ENCODE data around the gene CEP152.

Gene CEP152

DNA sequence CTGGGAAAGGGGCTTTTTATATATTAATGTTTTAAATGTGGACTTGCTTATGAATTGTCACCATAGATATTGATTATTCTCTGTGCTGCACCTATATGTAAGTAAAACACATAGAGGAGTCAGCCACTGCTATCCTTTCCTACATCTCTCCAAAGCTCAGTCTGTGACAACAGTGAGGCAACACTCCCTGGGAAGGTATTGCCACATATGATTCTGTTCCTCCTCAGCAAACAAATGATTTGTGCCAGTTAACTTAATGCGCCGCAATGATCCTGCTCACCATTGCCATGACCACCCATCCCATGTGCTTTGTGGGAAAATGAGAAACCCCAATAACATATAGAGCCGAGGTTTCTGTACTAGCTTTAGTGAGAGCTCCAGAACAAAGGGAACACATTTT, 90.2 kb downstream of the CEP152 start:
- H3K9me3 ChIP-seq (ENCODE audit: low read length), result no peaks in the 10 kb centered on the region
- no peaks in the 10 kb centered on the region for H3K36me3 ChIP-seq (ENCODE audit: insufficient read depth, low read length)
- H3K4me1 ChIP-seq (ENCODE audit: insufficient read depth, low read length), result no peaks in the 10 kb centered on the region
- no peak overlapping the region for H3K4me3 ChIP-seq (ENCODE audit: low read depth in 1 of 2, low read length in 2 of 2)
- no peak overlapping the region for H3K9ac ChIP-seq (ENCODE audit: low read length)
- no peak overlapping the region for H3K27ac ChIP-seq (ENCODE audit: low read depth, low read length)
- H3K27me3 ChIP-seq (ENCODE audit: control insufficient read depth in 1 of 2, insufficient read depth in 2 of 2, low read length in 2 of 2), result no peaks in the 10 kb centered on the region

DNA sequence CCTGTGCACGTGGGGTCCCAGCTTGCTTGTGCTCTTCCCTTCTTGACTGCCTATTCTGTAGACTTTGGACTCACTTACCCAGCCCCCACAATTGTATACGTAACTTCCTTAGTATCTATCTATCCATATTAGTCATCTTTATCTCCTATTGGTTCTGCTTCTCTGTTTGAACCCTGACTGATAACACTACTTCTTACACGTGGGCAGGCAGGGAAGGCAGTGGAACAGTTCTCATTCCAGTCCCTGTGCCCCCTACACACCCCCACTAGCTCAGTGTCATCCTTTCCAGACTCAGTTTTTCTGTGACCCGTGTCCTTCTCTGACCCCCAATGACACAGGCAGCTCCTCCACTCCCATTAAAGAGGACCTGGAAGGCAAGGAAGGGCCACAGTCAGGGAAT, 91.2 kb downstream of the CEP152 start:
- H3K36me3 ChIP-seq (ENCODE audit: insufficient read depth, low read length), result no peaks in the 10 kb centered on the region
- H3K4me3 ChIP-seq (ENCODE audit: low read depth in 1 of 2, low read length in 2 of 2), result no peak overlapping the region
- no peak overlapping the region for H3K9ac ChIP-seq (ENCODE audit: low read length)
- no peak overlapping the region for H3K27ac ChIP-seq (ENCODE audit: low read depth, low read length)
- H3K4me1 ChIP-seq (ENCODE audit: insufficient read depth, low read length), result no peaks in the 10 kb centered on the region
- no peaks in the 10 kb centered on the region for H3K27me3 ChIP-seq (ENCODE audit: control insufficient read depth in 1 of 2, insufficient read depth in 2 of 2, low read length in 2 of 2)
- H3K9me3 ChIP-seq (ENCODE audit: low read length), result no peaks in the 10 kb centered on the region

DNA sequence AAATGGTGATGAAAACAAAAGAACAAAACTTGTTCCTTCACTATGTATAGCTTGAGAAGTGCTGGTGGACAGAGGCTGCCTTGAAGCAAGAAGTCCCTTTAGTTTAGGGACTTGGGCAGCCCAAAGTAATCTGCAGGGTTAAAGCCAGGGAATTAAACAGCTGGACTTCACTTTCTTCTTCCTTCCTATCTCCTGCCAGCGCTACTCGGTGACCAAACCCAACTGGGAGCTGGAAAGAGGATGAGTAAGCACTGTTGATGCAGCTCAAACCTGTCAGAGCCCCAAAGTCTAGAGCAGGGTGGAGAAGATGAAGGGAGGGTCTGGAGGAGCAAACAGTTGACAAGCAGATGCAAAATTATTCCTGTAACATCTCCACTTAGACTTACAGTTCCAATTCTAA, 92.2 kb downstream of the CEP152 start:
- H3K36me3 ChIP-seq (ENCODE audit: insufficient read depth, low read length), result no peaks in the 10 kb centered on the region
- no peaks in the 10 kb centered on the region for H3K4me1 ChIP-seq (ENCODE audit: insufficient read depth, low read length)
- H3K27me3 ChIP-seq (ENCODE audit: control insufficient read depth in 1 of 2, insufficient read depth in 2 of 2, low read length in 2 of 2), result no peaks in the 10 kb centered on the region
- H3K4me3 ChIP-seq (ENCODE audit: low read depth in 1 of 2, low read length in 2 of 2), result no peak overlapping the region
- H3K27ac ChIP-seq (ENCODE audit: low read depth, low read length), result no peak overlapping the region
- no peak overlapping the region for H3K9ac ChIP-seq (ENCODE audit: low read length)
- H3K9me3 ChIP-seq (ENCODE audit: low read length), result no peaks in the 10 kb centered on the region

DNA sequence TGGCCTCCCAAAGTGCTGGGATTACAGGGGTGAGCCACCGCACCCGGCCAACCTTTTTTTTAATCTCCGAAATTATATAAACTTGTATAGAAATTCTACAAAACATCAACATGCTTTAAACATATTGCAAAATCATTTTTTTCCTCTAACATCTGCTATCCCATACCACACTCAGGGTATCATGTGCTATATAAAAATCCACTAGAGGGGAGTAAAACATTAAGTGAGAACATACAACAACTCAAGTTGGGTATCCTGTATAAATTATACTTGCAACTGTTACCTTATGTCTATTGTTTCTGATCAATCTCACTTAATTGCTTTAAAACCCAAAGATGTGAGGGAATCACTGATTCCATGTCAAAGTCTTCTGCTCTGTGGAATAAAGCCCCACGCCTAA, 93.4 kb downstream of the CEP152 start:
- no peak overlapping the region for H3K4me3 ChIP-seq (ENCODE audit: low read depth in 1 of 2, low read length in 2 of 2)
- no peaks in the 10 kb centered on the region for H3K4me1 ChIP-seq (ENCODE audit: insufficient read depth, low read length)
- no peaks in the 10 kb centered on the region for H3K27me3 ChIP-seq (ENCODE audit: control insufficient read depth in 1 of 2, insufficient read depth in 2 of 2, low read length in 2 of 2)
- H3K9me3 ChIP-seq (ENCODE audit: low read length), result no peaks in the 10 kb centered on the region
- H3K36me3 ChIP-seq (ENCODE audit: insufficient read depth, low read length), result no peaks in the 10 kb centered on the region
- no peak overlapping the region for H3K27ac ChIP-seq (ENCODE audit: low read depth, low read length)
- no peak overlapping the region for H3K9ac ChIP-seq (ENCODE audit: low read length)

DNA sequence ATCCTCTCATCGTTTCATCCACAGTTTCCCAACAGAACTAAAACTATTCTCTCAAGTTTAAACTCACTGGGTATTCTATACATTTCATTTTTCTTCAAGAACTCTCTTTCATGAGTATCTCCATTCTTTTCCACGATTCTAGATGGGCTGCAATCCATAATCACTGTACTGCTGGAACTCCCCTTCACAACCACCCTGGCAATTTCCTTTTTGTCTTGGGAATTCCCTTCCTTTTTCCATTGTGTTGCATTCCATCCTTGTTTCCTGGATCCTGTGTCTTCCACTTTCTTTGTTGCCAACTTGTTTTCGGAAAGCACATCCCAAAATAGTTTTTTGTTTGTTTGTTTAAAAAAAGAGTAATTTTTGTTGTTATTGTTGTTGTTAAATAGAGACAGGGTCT, 98.3 kb downstream of the CEP152 start:
- Histone ChIP-seq H3K27ac (ENCODE audit: low read depth, low read length) (no peak overlapping the region), H3K9ac (ENCODE audit: low read length) (no peak overlapping the region), H3K4me3 (ENCODE audit: low read depth in 1 of 2, low read length in 2 of 2) (no peak overlapping the region), H3K4me1 (ENCODE audit: insufficient read depth, low read length) (no peaks in the 10 kb centered on the region), H3K36me3 (ENCODE audit: insufficient read depth, low read length) (no peaks in the 10 kb centered on the region), H3K9me3 (ENCODE audit: low read length) (no peaks in the 10 kb centered on the region), H3K27me3 (ENCODE audit: control insufficient read depth in 1 of 2, insufficient read depth in 2 of 2, low read length in 2 of 2) (no peaks in the 10 kb centered on the region)

DNA sequence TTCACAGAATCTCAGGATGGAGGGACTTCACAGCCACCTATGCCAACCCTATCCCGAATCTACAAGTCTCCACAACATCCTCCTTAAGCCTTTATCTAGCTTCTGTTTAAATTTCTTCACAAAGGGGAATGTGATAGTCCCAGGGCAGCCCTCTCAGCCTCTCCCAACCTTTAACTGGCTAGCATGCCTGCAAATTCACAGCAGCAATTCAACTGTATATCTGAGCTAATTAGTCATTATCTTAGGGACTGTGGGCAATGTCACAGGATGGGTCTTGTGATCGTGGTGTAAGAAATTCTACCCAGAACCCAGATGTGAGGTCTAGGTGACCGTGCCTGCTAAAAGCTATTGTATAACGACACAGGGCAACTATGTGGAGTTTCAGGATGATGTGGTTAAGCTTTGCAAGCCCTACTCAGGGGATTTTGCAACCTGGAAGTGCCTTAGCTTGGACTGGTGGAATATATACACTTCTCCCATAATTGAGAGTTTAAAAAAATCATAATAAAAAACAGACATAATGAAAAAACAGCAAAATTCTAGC, 99.8 kb downstream of the CEP152 start:
- Histone ChIP-seq H3K9me3 (ENCODE audit: low read length) (no peaks in the 10 kb centered on the region), H3K4me3 (ENCODE audit: low read depth in 1 of 2, low read length in 2 of 2) (no peak overlapping the region), H3K4me1 (ENCODE audit: insufficient read depth, low read length) (no peaks in the 10 kb centered on the region), H3K27me3 (ENCODE audit: control insufficient read depth in 1 of 2, insufficient read depth in 2 of 2, low read length in 2 of 2) (no peaks in the 10 kb centered on the region), H3K9ac (ENCODE audit: low read length) (no peak overlapping the region), H3K36me3 (ENCODE audit: insufficient read depth, low read length) (no peaks in the 10 kb centered on the region), H3K27ac (ENCODE audit: low read depth, low read length) (no peak overlapping the region)

DNA sequence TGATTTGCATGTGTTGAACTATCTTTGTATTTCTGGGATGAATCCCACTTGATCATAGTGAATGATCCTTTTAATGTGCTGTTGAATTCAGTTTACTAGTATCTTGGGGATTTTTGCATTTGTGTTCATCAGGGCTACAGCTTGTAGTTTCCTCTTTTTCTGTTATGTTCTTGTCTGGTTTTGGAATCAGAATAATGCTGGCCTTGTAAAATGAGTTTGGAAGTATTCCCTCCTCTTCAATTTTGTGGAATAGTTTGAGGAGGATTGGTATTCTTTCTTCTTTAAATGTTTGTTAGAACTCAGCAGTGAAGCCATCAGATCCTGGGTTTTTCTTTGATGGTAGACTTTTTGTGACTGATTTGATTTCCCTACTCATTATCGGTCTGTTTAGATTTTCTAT, 102.2 kb downstream of the CEP152 start:
- Histone ChIP-seq H3K27me3 (ENCODE audit: control insufficient read depth in 1 of 2, insufficient read depth in 2 of 2, low read length in 2 of 2) (no peaks in the 10 kb centered on the region), H3K9ac (ENCODE audit: low read length) (no peak overlapping the region), H3K36me3 (ENCODE audit: insufficient read depth, low read length) (no peaks in the 10 kb centered on the region), H3K27ac (ENCODE audit: low read depth, low read length) (no peak overlapping the region), H3K4me1 (ENCODE audit: insufficient read depth, low read length) (no peaks in the 10 kb centered on the region), H3K9me3 (ENCODE audit: low read length) (no peaks in the 10 kb centered on the region), H3K4me3 (ENCODE audit: low read depth in 1 of 2, low read length in 2 of 2) (no peak overlapping the region)

DNA sequence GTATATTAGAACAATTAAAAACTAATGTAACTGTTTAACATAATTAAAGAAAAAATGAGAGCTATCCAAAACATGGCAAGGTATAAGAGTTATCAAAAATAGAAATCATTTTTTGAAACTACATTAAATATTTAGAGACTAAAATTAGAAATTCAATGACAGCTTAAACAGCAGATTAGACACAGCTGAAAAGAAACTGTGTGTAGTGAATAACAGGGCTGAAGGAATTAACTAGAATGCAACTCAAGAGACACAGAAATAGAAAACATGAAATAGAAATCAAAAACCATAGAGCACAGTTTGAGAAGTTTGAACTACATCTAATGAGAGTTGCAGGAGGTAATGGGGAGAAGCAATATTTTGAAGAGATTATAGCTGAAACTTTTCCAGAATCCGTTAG, 105.5 kb downstream of the CEP152 start:
- H3K27ac ChIP-seq (ENCODE audit: low read depth, low read length), result no peak overlapping the region
- no peaks in the 10 kb centered on the region for H3K4me1 ChIP-seq (ENCODE audit: insufficient read depth, low read length)
- H3K4me3 ChIP-seq (ENCODE audit: low read depth in 1 of 2, low read length in 2 of 2), result no peak overlapping the region
- no peak overlapping the region for H3K9ac ChIP-seq (ENCODE audit: low read length)
- H3K9me3 ChIP-seq (ENCODE audit: low read length), result no peaks in the 10 kb centered on the region
- no peaks in the 10 kb centered on the region for H3K27me3 ChIP-seq (ENCODE audit: control insufficient read depth in 1 of 2, insufficient read depth in 2 of 2, low read length in 2 of 2)
- H3K36me3 ChIP-seq (ENCODE audit: insufficient read depth, low read length), result no peaks in the 10 kb centered on the region

DNA sequence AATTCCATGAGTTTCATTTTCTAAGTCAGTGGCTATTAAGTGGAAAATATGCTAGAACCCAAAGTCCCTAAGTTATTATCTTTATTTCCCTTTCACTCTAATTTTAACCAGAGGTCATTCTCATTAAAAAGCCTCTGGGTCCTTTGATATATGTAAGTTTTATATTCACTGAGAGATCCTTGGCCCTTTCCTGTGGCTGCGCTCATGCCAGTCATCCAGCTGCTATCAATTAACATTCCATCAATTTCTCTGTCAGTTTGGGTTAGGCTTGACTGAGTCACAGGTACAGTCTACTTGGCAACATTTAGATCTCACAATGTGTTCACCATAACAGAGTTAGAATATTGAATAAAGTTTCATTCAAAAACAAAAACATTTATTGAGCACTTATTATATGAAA, 107.3 kb downstream of the CEP152 start:
- no peak overlapping the region for H3K9ac ChIP-seq (ENCODE audit: low read length)
- H3K27ac ChIP-seq (ENCODE audit: low read depth, low read length), result no peak overlapping the region
- H3K27me3 ChIP-seq (ENCODE audit: control insufficient read depth in 1 of 2, insufficient read depth in 2 of 2, low read length in 2 of 2), result no peaks in the 10 kb centered on the region
- no peaks in the 10 kb centered on the region for H3K4me1 ChIP-seq (ENCODE audit: insufficient read depth, low read length)
- no peaks in the 10 kb centered on the region for H3K9me3 ChIP-seq (ENCODE audit: low read length)
- no peaks in the 10 kb centered on the region for H3K36me3 ChIP-seq (ENCODE audit: insufficient read depth, low read length)
- no peak overlapping the region for H3K4me3 ChIP-seq (ENCODE audit: low read depth in 1 of 2, low read length in 2 of 2)

DNA sequence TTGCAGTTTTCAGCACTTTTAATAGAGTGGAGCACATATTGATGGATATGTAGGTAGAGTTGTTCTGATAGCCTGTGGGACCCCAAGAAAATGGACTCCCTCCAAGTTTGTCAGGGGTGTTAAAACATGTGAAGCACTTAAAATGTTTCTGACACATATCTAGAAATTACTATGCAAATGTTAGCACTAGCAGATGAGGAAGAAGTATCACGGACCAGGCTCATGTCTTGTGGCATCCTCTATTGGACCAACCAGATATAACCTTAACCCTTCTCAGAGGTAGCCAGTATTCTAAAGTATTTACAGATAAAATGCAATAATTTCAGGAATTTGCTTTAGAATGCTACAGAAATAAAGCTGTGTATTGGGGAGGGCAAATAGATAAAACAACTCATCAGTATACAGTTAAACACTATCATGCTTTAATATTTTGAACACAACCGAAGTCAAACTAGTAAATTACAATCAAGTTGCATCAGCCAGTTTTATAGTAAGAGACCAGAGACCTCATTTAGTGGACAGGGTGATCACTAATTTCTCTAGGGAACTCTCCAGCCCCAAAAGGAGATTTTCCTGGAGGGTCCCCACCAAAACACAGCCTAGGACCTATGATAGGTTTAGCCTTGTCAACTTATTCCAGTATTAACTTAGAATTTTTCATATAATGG, 108.2 kb downstream of the CEP152 start:
- H3K27me3 ChIP-seq (ENCODE audit: control insufficient read depth in 1 of 2, insufficient read depth in 2 of 2, low read length in 2 of 2), result no peaks in the 10 kb centered on the region
- no peak overlapping the region for H3K9ac ChIP-seq (ENCODE audit: low read length)
- H3K4me3 ChIP-seq (ENCODE audit: low read depth in 1 of 2, low read length in 2 of 2), result no peak overlapping the region
- no peaks in the 10 kb centered on the region for H3K36me3 ChIP-seq (ENCODE audit: insufficient read depth, low read length)
- no peaks in the 10 kb centered on the region for H3K4me1 ChIP-seq (ENCODE audit: insufficient read depth, low read length)
- no peaks in the 10 kb centered on the region for H3K9me3 ChIP-seq (ENCODE audit: low read length)
- H3K27ac ChIP-seq (ENCODE audit: low read depth, low read length), result no peak overlapping the region

DNA sequence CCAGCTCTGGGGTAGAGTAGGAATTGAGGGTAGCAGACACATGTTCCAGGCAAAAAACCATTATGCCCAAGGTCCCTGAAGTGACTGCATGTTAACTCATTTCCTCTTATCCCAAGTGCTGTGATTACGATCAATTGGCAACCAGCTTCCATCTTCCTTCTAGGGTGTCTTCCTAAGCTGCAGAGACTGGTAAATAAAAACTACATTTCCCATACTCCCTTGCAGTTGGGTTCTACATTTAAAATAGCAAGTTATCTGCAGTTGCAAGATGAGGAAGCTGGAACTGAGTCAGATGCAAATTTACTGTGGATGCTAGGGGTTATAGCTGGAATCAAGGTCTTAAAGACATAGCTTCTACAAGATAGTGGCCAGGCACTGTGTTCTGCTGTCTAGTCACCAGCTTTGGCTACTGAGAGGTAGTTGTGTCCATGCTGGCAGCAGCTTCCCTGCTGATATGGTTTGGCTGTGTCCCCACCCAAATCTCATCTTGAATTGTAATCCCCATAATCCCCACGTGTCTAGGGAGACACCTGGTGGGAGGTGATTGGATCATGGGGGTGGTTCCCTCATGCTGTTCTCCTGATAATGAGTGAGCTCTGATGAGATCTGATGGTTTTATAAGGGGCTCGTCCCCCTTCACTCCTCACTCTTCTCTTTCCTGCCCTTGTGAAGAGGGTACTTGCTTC, 114.1 kb downstream of the CEP152 start:
- H3K9ac ChIP-seq (ENCODE audit: low read length), result no peak overlapping the region
- H3K4me3 ChIP-seq (ENCODE audit: low read depth in 1 of 2, low read length in 2 of 2), result no peak overlapping the region
- H3K27ac ChIP-seq (ENCODE audit: low read depth, low read length), result no peak overlapping the region
- H3K36me3 ChIP-seq (ENCODE audit: insufficient read depth, low read length), result no peaks in the 10 kb centered on the region
- no peaks in the 10 kb centered on the region for H3K27me3 ChIP-seq (ENCODE audit: control insufficient read depth in 1 of 2, insufficient read depth in 2 of 2, low read length in 2 of 2)
- H3K4me1 ChIP-seq (ENCODE audit: insufficient read depth, low read length), result no peaks in the 10 kb centered on the region
- no peaks in the 10 kb centered on the region for H3K9me3 ChIP-seq (ENCODE audit: low read length)
